ENCODE data around the gene NAA60. TPM values are rescaled to one million over a fixed set of nuclear protein-coding genes. Genes with fewer than 3 reads are reported as not detected.

Gene NAA60
- total and polyA plus RNA-seq, 2 experiments from 2014 or later = 32.4 to 36.5 TPM

GRCh38 chr16:3488801-3489200, 45.3 kb downstream of the NAA60 start:
- no peak overlapping the region for H3K27ac Mint-ChIP-seq
- H3K4me3 ChIP-seq = no peak overlapping the region
- TF ChIP-seq ETS1 (IDR thresholded peaks at IDR 0.05) (no peak), ZNF331 (CRISPR knock-in tag; IDR thresholded peaks at IDR 0.05; ENCODE audit: low read depth) (no peak), CTCF (conservative IDR thresholded peaks at IDR 0.05; ENCODE audit: low read depth in 2 of 2) (no peak), ZNF462 (CRISPR knock-in tag; IDR thresholded peaks at IDR 0.05) (no peak), CREB1 (CRISPR knock-in tag; IDR thresholded peaks at IDR 0.05; ENCODE audit: low read depth) (no peak), STAT1 (IDR thresholded peaks at IDR 0.05; ENCODE audit: unreplicated experiment) (no peak), EZH2 (IDR thresholded peaks at IDR 0.05; ENCODE audit: low read depth, unreplicated experiment) (no peak), REST (IDR thresholded peaks at IDR 0.05; ENCODE audit: unreplicated experiment) (no peak)

More at GRCh38 chr16:3488801-3489200, 45.3 kb downstream of the NAA60 start:
- Histone ChIP-seq H3K4me2 (no peak overlapping the region), H3K27me3 (ENCODE audit: insufficient read depth) (no peaks in the 10 kb centered on the region), H4K20me1 (replicated peaks; ENCODE audit: insufficient read depth) (no peaks in the 10 kb centered on the region), H3K36me3 (ENCODE audit: insufficient read depth) (peaks cover 4% of the 10 kb centered on the region; the same call in 1 of the 2 replicates), H2AFZ (no peak overlapping the region), H3K27ac (ENCODE audit: low read depth) (no peak overlapping the region), H3K4me1 (ENCODE audit: insufficient read depth) (no peaks in the 10 kb centered on the region), H3K9me2 (ENCODE audit: insufficient read depth) (no peaks in the 10 kb centered on the region), H3K79me2 (replicated peaks; ENCODE audit: insufficient read depth) (no peaks in the 10 kb centered on the region), H3F3A (replicated peaks; ENCODE audit: low read depth) (no peaks in the 10 kb centered on the region)
- H3K27me3 Mint-ChIP-seq (ENCODE audit: insufficient read depth, low read depth, poor library complexity) = peaks cover 12% of the 10 kb centered on the region
- DNase-seq (ENCODE audit: low spot score) (no peak), ATAC-seq (no peak)
- no peaks in the 10 kb centered on the region for H3K4me1 Mint-ChIP-seq
- peaks cover 9% of the 10 kb centered on the region for H3K36me3 Mint-ChIP-seq (ENCODE audit: low read depth)
- H3K4me3 Mint-ChIP-seq = no peak overlapping the region
- H3K9me3 Mint-ChIP-seq = no peaks in the 10 kb centered on the region

Data from GM23338 (cell line).